HUES6 (cell line): ENCODE results near the gene INPP4B.

Source experiments
- H3K27ac ChIP-seq: 2 replicates; pipeline ENCODE4 v1.7.0; 2013; ENCODE audit warnings: low read depth, mild to moderate bottlenecking, low read length, inconsistent platforms
- H3K27me3 ChIP-seq: 2 replicates; pipeline ENCODE4 v1.6.1; 2013; ENCODE audit warnings: low read length; ENCODE audit not compliant: control insufficient read depth, insufficient read depth
- H3K36me3 ChIP-seq: 2 replicates; pipeline ENCODE4 v1.6.1; 2013; ENCODE audit warnings: low read length; ENCODE audit not compliant: control insufficient read depth, insufficient read depth
- H3K4me1 ChIP-seq: 2 replicates; pipeline ENCODE4 v1.6.1; 2013; ENCODE audit warnings: low read length; ENCODE audit not compliant: control insufficient read depth, insufficient read depth
- H3K4me3 ChIP-seq: 2 replicates; pipeline ENCODE4 v1.5.1; 2013; ENCODE audit warnings: low read depth, low read length
- H3K9ac ChIP-seq: one replicate; pipeline ENCODE4 v1.6.1; 2013; ENCODE audit warnings: mild to moderate bottlenecking, low read length
- H3K9me3 ChIP-seq: 2 replicates; pipeline ENCODE4 v1.6.1; 2013; ENCODE audit warnings: low read depth, low read length; ENCODE audit not compliant: control insufficient read depth, insufficient read depth

INPP4B gene

DNA sequence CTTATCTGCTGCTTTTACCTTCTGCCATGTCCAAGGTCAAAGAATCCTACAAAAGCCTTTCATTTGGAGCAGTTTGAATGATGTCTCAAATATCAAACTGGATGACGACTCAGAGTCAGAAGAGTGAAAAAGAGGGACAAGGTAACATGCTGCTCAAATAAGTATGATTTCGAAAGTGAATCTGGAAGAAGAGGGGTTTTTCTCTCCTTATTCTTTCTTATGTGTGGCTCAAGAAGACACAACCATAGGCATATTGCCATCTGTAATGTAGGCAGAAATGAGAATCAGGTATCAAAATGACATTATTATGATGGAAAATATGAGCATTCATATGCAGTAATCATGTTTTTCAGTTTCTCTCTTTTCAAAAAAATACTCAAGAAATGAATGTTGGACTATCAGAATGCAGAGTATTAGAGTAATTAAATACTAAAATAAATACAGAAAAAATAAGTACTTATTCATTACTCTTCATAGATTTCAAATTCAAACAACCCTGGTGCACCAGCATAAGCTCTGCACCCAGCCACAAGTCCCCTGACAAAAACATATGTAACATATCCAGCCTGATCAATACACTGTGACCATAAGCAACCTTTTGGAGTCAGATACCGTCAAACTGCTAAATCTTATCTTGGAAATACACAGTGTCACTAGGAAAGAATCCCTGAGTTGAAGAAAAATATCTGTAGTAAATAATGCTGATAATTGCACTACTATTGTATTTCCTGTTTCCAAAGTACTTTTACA is 468.6 kb downstream of the INPP4B start:
- Histone ChIP-seq H3K27ac (no peak overlapping the region), H3K36me3 (no peaks in the 10 kb centered on the region), H3K4me1 (peaks cover 15% of the 10 kb centered on the region)

DNA sequence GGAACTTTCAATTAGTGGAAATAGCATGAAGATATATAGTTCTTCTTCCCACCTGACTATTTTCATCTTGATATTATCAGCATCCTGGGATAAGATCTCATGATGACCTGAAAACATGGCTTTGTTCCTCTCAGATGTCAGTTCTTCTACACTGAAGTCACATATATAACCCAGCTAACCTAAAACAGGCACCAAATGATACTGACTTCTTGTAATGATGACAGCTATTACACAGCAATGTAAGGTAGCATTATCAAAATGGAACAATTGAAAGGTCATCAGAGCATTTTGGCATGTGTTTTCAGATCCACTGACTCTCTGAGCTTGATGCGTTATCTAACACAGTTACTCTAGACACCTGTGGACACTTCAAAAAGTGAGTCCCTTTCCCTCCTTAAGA is 469.9 kb downstream of the INPP4B start:
- Histone ChIP-seq H3K27me3 (no peaks in the 10 kb centered on the region), H3K27ac (no peak overlapping the region), H3K4me3 (no peak overlapping the region), H3K9ac (no peak overlapping the region), H3K9me3 (no peaks in the 10 kb centered on the region), H3K36me3 (no peaks in the 10 kb centered on the region), H3K4me1 (peaks cover 15% of the 10 kb centered on the region)

More for the DNA sequence above, 468.6 kb downstream of the INPP4B start:
- H3K4me3 ChIP-seq, result no peak overlapping the region
- H3K9ac ChIP-seq, result no peak overlapping the region
- H3K9me3 ChIP-seq, result no peaks in the 10 kb centered on the region
- H3K27me3 ChIP-seq, result no peaks in the 10 kb centered on the region

DNA sequence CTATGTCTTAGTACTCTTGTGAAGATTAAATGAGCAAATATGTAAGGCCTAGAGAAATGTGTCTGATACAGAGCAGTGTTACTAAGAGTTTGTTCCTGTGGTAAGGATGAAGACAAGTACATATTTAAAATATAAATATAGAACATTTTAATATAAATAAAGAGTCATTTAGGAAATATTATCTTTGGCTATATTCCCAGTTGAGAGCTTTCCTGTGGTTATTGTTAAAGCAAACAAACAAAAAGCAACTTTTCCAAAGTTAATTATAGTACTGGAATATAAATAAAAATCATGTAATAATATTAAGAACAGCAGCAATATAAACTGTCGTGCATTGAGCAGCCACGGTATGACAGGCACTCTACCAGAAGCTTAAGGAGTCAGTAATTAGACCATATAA is 472.5 kb downstream of the INPP4B start:
- Histone ChIP-seq H3K9me3 (no peaks in the 10 kb centered on the region), H3K9ac (no peak overlapping the region), H3K27ac (no peak overlapping the region), H3K4me1 (peaks cover 9% of the 10 kb centered on the region), H3K4me3 (no peak overlapping the region), H3K27me3 (no peaks in the 10 kb centered on the region), H3K36me3 (no peaks in the 10 kb centered on the region)

DNA sequence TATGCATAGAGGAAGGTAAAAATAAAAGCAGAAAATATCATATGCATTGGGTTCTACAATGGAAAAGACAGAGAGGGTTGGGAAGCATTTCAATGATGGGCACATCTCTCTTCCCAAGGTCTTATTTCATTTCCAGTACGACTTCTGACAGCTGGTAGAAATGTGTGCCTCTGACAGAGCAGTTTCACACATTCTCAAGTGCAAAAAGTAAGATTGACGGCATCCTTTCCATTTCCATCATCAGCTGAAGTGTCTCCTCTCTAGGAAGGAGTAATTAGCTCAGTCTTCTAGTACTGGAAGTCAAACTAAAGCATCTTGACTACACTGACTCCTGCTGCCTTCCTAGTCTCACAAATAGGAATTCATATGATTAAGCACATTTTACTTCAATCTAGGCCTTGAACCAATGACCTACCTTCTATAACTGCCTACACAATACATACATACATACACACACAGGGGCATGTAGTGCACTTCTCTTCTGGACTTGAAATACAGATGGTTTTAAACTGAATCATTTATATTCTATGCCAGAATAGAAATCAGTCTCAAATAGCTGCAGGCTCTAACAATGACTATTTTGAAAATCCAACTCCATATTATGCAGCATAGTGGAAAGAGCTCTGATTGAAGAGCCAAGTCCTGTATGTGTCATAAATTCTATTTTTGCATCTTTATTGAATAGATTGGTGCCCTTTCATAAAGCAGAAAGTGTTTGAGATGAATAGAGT is 473.4 kb downstream of the INPP4B start:
- H3K4me3 ChIP-seq, result no peak overlapping the region
- no peaks in the 10 kb centered on the region for H3K27me3 ChIP-seq
- no peaks in the 10 kb centered on the region for H3K36me3 ChIP-seq
- H3K9me3 ChIP-seq, result no peaks in the 10 kb centered on the region
- H3K4me1 ChIP-seq, result peaks cover 9% of the 10 kb centered on the region
- no peak overlapping the region for H3K27ac ChIP-seq
- no peak overlapping the region for H3K9ac ChIP-seq

DNA sequence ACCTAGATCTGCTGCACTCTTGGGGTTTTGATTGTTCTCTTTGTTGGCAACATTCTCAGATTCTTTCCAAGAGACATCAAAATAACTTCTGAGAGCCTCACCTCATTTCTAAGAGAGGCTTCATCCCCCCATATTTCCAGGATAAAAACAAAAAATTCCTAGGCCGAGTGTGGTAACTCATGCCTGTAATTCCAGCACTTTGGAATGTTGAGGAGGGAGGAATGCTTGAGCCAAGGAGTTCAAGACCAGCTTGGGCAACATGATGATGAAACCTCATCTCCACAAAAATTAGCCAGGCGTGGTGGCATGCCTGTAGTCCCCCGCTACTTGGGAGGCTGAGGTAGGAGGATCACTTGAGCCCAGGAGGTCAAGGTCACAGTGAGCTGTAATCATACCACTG is 477.0 kb downstream of the INPP4B start:
- H3K27ac ChIP-seq, result no peak overlapping the region
- H3K4me3 ChIP-seq, result no peak overlapping the region
- H3K9ac ChIP-seq, result no peak overlapping the region
- no peaks in the 10 kb centered on the region for H3K27me3 ChIP-seq
- H3K4me1 ChIP-seq, result peaks cover 17% of the 10 kb centered on the region
- H3K9me3 ChIP-seq, result no peaks in the 10 kb centered on the region
- no peaks in the 10 kb centered on the region for H3K36me3 ChIP-seq

DNA sequence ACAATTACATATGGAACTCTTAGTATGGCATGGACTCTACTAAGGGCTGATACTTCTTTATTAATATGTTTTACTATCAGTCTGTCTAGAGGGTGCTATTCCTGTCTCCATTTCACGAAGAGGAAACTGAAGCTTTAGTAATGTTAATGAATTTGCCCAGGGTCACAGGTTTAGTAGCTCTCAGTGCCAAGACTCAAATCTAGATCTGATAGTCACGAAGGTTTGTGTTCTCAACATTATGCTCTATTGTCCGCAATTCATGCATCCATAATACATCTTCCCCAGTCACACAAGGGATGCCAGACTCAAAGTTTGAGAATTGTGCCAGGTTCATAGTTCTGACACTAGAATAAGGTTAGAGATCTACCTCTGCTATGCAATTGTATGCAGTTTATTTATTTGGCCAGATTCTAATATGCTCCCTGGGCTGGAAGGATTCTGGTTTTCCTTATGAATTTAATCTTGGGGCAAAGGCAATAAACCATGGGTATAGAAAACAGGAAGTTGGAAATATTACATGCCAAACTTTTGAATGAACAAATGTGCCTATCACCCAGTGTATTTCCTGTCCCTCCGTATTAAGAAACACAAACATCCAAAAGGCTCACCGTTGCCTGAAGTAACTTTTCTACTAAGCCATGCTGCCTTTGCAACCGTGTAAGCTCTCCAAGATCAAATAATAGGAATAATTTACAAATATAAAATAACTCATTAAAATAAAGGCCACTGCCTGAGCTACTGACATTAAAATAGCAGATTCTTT is 478.5 kb downstream of the INPP4B start:
- Histone ChIP-seq H3K27me3 (no peaks in the 10 kb centered on the region), H3K36me3 (no peaks in the 10 kb centered on the region), H3K4me3 (no peak overlapping the region), H3K9ac (no peak overlapping the region), H3K9me3 (no peaks in the 10 kb centered on the region), H3K27ac (no peak overlapping the region), H3K4me1 (peaks cover 17% of the 10 kb centered on the region)

DNA sequence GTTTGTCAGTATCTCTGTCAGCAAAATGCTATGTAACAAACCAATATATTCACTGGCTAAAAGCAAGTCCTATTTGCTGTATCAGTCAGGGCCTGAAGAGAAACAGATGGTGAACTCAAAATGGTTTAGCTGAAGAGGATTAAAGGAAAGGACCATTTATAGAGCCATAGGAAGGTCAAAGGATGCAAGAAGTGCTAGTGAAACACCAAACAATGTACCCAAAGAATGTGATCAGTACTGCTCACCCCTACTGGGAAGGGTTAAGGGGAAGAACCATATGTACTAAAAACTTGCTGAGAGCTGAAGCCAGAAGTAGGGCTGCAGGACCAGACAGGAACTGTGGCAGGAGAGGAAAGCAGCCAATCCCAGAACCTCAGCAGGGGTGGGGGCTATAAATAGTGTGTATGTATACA is 479.3 kb downstream of the INPP4B start:
- no peak overlapping the region for H3K27ac ChIP-seq
- peaks cover 17% of the 10 kb centered on the region for H3K4me1 ChIP-seq
- H3K9ac ChIP-seq, result no peak overlapping the region
- H3K4me3 ChIP-seq, result no peak overlapping the region
- no peaks in the 10 kb centered on the region for H3K36me3 ChIP-seq
- no peaks in the 10 kb centered on the region for H3K9me3 ChIP-seq
- no peaks in the 10 kb centered on the region for H3K27me3 ChIP-seq

DNA sequence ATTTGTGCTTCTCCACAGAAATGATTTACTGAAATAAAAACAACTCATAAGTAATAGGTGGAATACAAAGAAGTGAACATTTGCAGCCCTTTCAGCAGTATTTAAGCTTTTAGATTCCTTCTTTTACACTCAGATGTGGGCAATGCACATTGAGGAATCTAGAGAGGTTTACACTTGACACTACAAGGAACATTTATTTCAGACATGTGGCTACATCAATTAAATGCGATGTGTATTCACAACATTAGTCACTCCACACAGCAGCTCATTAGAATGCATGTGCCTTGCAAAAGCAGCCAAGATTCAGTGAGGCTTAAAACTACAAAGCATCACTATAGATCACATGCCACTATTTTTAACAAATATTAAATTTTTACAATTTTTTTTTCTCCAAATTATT is 480.7 kb downstream of the INPP4B start:
- peaks cover 17% of the 10 kb centered on the region for H3K4me1 ChIP-seq
- H3K27me3 ChIP-seq, result no peaks in the 10 kb centered on the region
- H3K4me3 ChIP-seq, result no peak overlapping the region
- no peaks in the 10 kb centered on the region for H3K36me3 ChIP-seq
- H3K9me3 ChIP-seq, result no peaks in the 10 kb centered on the region
- H3K27ac ChIP-seq, result no peak overlapping the region
- no peak overlapping the region for H3K9ac ChIP-seq

DNA sequence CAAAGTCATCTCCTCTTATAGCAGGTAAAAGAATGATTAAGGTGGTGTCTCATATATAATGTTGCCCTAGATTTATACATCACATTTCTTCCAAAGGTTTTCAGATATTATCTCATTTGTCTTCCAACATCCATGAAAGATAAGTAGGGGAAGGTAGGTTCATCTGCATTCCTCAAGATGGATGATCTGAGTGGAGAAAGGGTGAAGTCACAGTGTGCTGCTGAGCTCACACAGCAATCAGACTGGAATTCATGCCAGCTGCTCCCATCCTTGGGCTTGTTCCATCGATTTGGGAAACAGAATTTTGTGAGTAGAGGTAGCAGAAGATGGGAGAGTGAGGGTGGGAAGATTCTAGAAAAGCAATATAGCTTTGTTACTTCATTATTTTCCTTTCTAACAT is 482.4 kb downstream of the INPP4B start:
- H3K9ac ChIP-seq, result no peak overlapping the region
- no peaks in the 10 kb centered on the region for H3K27me3 ChIP-seq
- peaks cover 17% of the 10 kb centered on the region for H3K4me1 ChIP-seq
- H3K4me3 ChIP-seq, result no peak overlapping the region
- H3K9me3 ChIP-seq, result no peaks in the 10 kb centered on the region
- H3K27ac ChIP-seq, result no peak overlapping the region
- no peaks in the 10 kb centered on the region for H3K36me3 ChIP-seq

DNA sequence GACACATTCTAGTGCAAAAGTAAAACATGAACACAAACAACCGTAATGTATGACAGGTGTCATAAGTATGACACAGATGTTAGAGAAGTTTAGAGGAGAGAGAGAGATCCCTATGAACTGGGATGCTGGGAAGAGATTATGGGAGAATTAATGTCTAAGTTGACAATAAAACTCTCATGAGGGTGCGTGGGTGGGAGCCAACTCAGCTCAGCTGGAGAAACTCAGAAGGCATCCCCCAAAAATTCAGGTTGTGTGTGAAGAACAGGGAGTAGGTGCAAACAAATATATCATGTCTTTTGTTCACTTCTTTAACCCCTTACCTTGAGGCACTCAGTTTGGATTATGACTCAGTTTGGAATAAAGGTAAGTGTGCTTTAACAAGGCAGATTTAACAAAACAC is 484.1 kb downstream of the INPP4B start:
- Histone ChIP-seq H3K4me3 (no peak overlapping the region), H3K4me1 (peaks cover 9% of the 10 kb centered on the region), H3K9me3 (no peaks in the 10 kb centered on the region), H3K9ac (no peak overlapping the region), H3K27me3 (no peaks in the 10 kb centered on the region), H3K36me3 (no peaks in the 10 kb centered on the region), H3K27ac (no peak overlapping the region)

DNA sequence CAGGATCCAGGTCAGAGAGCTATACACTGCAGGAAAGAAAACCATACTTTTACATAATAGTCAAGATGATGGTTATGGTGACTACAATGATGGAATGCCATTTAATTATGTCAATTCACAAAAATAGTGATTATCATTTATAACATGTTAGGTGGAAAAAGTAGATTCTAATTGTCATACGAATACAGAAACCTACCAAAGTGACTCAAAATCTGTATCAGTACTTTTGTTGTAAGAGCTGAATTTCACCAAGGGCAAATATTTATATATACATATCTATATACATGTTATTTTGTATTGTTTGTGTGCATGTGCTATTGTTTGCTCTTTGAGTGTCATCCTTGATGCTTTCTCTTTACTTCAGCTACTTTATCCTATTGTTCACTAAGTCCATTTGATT is 485.4 kb downstream of the INPP4B start:
- no peak overlapping the region for H3K9ac ChIP-seq
- H3K4me1 ChIP-seq, result peaks cover 8% of the 10 kb centered on the region
- no peaks in the 10 kb centered on the region for H3K9me3 ChIP-seq
- H3K4me3 ChIP-seq, result no peak overlapping the region
- H3K36me3 ChIP-seq, result no peaks in the 10 kb centered on the region
- no peaks in the 10 kb centered on the region for H3K27me3 ChIP-seq
- H3K27ac ChIP-seq, result no peak overlapping the region
